GM21529 (cell line): Measurements from ENCODE around the gene FMR1NB.
A peak's percentile ranks its signal among the peaks of the same experiment; 100 is the strongest.

Experiments
- ATAC-seq: cut with Tn5 transposase; IDR thresholded peaks from one replicate; pipeline ENCODE4 v1.9.1; 2021; ENCODE audit not compliant: unreplicated experiment

The FMR1NB gene, protein sequence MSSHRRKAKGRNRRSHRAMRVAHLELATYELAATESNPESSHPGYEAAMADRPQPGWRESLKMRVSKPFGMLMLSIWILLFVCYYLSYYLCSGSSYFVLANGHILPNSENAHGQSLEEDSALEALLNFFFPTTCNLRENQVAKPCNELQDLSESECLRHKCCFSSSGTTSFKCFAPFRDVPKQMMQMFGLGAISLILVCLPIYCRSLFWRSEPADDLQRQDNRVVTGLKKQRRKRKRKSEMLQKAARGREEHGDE

DNA sequence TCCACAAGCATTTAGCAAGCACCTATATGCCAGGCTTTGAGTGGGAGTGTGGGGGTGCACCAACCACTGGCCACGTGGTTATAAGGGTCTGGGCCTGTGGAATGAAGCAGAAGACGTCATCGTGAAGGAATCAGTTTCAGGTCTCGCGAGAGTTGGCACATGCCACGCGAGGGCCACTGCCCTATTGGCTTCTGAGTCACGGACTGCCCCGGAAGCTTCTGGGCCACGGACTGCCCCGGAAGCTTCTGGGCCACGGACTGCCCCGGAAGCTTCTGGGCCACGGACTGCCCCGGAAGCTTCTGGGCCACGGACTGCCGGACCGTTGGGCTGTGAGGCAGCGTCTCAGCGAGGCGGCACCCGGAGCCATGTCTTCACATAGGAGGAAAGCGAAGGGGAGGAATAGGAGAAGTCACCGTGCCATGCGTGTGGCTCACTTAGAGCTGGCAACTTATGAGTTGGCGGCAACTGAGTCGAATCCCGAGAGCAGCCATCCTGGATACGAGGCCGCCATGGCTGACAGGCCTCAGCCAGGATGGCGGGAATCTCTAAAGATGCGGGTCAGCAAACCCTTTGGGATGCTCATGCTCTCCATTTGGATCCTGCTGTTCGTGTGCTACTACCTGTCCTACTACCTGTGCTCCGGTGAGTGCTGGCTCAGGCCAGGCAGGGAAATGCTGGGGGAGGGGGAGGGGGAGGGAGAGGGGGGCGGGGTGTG lies at the start of gene FMR1NB:
Gene FMR1NB (plus strand): TSS at position 300 of the 715 bp plus-strand sequence. CDS start 66 bp downstream, at position 366.
- ATAC-seq = no peak

DNA sequence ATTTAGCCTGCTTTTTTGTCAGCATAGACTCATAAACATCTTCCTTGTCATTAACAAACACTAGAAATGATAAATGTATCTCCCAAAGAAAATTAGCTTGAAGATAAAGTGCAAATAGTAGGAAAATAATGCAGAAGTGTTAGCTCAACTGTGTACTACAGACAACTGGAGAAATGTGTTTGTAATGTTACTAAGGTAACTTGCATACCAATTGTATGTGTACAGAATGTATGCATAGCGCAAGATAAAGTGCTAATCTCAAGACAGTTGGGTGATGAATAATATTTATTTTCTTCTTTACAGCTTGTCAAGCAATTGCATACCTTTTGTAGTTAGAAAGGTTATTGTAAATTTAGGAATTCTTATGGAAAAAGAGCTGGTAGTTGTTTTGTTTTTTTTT lies 47.3 kb upstream of the FMR1NB start:
- ATAC-seq = no peak

DNA sequence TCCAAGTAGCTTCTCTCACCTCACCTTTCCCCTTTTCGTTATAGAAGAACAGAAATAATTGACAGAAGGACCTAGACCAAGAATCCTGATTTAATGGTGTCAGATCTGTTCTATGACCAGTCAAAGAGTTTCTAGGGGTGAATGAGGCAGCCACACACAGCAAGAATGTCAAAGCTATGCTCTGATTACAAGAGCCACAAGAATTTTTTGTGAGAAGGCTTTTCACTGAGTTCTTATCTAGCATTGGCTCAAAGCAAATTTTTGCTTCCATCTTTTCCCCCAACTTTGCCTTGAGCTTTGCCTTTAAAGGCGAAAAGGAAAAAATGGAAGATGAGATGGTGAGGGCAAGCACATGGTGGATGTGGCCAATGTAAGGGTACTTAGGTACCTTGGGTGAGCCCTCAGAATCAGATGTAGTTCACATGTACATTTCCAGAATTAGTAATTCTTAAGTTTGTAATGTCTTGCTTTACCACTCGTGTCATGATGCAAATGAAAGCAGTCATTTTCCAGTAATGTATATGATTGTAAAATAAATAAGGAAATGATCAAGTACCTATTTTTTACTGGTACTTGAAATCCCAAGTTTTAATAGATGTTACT lies 45.9 kb upstream of the FMR1NB start:
- ATAC-seq = no peak

DNA sequence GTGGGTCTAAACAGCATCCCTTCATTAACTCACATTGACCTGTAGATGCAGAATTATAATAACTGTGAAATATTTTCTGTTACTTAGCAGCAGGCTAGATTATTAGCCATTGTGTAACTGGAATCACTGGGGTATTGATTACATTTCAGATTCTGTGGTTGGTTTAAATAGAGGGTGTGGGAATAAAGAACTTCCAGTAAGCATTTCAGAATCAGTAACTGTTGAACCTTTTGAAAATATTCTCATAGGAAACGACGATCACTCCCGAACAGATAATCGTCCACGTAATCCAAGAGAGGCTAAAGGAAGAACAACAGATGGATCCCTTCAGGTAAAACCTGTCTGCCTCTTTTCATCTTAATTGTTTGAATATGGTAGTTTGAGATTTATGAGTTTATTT lies 35.9 kb upstream of the FMR1NB start:
- ATAC-seq = no peak

DNA sequence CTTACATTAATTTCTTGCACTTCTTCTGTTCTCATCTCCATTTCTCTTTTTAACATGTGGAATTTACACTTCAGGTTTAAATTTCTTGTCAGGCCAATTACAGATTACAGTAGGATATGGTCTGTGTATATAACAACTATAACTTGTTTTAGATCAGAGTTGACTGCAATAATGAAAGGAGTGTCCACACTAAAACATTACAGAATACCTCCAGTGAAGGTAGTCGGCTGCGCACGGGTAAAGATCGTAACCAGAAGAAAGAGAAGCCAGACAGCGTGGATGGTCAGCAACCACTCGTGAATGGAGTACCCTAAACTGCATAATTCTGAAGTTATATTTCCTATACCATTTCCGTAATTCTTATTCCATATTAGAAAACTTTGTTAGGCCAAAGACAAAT lies 32.6 kb upstream of the FMR1NB start:
- no peak for ATAC-seq

DNA sequence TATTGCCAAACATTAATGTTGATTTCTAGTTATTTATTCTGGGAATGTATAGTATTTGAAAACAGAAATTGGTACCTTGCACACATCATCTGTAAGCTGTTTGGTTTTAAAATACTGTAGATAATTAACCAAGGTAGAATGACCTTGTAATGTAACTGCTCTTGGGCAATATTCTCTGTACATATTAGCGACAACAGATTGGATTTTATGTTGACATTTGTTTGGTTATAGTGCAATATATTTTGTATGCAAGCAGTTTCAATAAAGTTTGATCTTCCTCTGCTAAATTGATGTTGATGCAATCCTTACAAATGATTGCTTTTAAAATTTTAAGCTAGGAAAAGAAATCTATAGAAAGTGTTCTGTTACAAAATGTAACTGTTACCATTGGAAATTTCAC lies 30.8 kb upstream of the FMR1NB start:
- ATAC-seq = no peak

DNA sequence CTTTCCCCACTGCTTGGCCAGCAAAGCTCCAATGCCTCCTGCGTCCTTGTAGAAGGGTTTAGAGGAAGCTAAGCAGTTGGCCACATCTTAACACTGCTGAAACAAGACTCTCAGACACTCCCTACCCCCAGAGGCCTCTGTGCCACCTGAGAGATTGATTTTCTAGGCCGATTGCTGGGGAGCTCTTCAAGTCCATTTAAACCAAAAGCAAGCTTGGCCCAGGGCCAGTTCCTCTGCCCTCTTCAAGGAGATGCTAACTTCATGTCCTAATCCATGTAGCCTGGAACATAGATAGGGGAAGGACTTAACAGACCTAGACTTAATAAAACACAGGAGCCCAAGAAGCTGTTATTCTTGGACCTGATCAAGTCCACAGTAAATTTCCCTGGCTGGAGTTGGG lies 27.2 kb upstream of the FMR1NB start:
- ATAC-seq = no peak

DNA sequence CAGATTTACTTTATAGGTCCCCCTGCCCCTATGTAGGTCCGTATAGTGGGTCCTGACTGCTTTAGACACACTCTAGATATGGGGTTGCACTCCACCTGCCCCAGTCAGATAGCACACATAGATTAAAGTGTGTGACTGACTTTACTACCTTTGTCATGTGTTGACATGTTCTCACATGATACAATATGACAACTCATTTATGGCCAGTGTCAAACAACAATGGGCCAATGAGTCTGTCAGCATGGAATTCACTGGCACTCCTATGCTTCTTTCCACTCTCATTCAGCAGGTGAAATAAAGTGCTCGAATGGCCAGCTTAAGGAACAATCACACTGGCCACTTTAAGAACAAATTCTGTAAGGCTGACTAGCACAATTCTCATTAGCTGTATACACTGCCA lies 23.8 kb upstream of the FMR1NB start:
- no peak for ATAC-seq

DNA sequence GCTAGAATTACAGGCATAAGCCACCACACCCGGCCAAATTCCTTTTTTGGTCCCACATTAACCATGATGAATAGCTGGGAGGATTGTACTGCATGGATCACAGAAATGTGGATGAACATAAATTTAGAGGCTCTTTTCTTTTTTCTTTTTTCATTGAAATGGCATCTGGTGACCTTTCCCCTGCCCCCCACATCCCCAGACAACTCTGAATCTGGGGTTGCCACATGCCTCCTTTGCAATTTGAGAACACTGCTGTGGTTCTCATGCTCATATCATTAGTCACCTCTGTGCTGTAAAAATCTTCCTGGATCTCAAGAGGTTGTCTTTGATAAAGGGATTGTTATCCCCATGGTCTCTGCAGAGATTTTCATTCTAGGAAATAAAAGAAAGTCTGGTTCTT lies 22.8 kb upstream of the FMR1NB start:
- ATAC-seq = no peak

DNA sequence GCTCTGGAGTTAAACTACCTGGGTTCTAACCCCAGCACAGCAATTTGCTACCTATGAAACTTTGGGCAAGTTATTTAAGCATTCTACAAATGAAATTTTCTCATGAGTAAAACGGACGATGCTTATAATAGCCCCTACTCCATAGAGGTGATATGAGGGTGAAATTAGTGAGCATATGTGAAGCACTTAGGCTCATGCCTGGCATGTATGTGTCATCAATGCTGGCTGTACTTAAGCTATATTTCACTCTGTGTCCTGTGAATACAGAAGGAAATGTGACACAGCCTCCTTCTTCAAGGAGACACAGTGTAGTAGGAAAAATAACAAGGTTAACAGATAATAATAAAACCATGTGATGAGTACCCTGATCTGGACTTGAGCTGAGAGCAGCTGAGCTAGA lies 20.4 kb upstream of the FMR1NB start:
- no peak for ATAC-seq

DNA sequence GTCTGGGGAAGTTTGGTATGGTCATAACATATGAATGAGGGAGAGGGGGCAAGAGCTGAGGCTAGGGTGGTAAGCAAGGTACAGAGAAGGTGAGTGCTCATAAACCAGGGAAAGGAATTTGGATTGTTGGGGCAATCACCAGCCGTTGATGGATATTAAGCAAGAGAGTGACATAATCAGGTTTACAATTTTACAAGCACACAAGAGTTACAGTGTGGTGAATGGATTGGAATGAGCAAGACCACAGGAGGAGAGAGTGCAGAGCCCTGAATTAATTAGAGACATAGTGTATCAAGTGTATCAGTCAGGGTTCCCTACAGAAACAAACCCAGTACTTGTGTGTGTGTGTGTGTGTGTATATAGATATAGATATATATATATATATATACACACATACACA lies 18.7 kb upstream of the FMR1NB start:
- no peak for ATAC-seq

DNA sequence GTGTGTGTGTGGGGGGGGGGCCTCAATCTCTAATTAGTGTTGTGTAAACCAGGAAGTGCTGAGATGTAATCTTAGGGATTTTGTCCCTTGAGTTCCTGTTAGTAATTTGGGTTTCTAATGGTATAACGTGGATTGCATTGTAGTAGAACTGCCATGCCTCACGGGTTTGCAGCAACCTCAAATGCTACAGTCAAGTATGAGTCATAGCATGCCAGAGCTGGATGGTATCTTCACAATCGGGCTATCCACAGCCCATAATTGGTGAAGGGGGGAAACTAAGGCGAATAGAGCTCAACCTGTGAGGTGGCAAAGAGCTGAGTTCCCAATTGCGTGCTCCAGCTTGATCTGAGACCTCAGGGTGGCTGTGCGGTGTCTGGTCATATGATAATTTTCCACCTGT lies 2.2 kb upstream of the FMR1NB start:
- ATAC-seq = no peak

DNA sequence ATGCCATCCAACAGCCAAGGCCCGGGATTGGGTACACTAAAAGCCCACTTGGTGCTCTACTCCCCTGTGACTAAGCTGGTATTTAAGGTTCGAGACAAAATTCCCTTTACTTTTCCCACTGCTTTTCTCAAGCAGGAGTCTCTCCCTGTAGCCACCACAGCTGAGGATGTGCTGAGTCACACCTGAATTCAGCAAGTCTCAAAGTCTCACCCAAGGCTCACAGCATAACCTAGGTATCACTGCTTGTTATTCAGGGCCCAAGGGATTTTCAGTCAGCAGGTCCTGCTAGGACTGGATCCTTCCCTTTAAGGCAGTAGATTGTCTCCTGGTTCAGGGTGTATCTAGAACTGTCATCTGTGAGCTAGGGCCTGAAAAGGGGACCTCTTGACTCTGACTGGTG lies 39.2 kb downstream of the FMR1NB start:
- no peak for ATAC-seq

DNA sequence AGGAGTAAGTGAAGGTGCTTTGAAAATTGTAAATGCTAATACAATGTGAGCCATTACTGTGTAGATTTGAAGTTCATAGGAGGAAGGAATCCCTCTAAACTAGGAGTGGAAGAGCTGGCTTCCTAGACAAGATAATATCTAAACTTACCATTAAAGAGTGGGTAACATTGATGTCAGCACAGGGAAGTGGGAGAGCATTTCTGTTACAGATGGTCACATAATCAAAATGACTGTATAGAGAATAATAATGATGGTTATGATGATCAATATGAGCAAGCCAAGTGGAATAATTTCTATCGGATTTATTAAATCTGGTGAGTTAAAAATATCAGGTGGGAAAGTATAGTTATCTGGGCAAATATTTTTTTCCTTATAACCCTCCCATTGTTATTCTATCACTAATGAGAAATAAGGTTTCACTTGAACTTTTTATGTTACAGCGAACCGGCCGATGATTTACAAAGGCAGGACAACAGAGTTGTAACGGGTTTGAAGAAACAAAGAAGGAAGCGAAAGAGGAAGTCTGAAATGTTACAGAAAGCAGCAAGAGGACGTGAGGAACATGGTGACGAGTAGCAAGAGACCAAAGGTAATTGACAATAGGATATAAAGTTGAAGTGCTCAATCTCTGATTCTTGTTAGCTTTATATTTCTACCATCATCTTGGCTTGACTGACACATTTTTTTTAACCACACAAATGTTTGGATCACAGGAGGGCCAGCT lies 43.5 kb downstream of the FMR1NB start:
- peak; percentile 85 for ATAC-seq

DNA sequence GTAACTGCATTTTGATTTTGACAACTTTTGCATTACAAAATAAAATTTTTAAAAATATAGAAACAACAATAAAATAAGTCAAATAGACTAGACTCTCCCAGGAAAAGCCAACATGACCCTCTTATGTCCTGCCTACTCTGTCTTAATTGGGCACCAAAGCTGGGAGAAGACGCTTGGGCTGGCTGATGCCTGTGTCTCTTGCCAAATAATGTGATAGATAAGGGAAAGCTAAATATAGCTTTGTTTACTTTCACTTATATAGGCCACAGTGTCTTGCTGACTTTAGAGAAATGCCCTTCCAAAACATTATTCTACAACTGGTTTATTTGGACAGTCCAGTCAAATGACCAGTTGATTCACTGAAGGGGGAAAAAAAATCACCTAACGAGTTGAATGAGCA lies 54.2 kb downstream of the FMR1NB start:
- no peak for ATAC-seq

DNA sequence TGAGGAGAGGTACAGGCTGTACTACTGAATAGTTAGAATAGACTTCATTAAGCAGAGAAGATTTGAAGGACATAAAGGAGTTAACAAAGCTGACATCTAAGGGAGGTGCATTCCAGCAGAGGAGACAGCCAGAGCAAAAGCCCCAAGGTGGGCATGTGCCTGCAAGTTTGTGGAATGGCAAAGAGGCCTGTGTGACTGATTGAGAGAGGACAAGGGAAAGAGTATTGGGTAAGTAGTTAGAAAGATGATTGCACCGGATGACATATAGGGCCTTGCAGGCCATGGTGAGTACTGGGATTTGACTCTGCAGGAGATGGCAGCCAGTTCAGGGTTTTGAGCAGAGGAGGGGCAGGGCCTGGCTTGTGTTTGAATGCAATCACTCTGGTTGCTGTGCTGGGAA lies 55.9 kb downstream of the FMR1NB start:
- ATAC-seq = no peak

DNA sequence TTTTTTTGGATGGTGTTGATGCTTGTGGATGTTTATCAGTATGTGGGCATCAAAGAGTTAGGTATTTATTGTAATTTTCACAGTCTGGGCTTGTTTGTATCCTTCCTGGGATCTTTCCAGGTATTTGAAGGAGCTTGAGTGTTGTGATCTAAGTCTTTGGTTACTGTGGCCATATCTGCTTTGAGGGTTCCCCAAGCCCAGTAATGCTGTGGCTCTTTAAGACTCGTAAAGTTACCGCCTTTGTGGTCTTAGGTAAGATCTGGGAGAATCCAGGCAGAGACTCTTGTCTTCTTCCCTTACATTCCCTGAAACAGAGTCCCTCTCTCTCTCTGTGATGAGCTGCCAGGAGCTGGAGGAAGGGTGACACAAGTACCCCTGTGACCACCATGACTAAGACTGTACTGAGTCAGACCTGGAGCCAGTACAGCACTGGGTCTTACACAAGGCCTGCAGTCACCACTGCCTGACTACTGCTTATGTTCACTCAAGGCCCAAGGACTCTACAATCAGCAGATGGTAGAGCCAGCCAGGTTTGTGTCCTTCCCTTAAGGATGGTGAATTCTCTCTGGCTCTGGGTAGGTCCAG lies 62.2 kb downstream of the FMR1NB start:
- no peak for ATAC-seq

DNA sequence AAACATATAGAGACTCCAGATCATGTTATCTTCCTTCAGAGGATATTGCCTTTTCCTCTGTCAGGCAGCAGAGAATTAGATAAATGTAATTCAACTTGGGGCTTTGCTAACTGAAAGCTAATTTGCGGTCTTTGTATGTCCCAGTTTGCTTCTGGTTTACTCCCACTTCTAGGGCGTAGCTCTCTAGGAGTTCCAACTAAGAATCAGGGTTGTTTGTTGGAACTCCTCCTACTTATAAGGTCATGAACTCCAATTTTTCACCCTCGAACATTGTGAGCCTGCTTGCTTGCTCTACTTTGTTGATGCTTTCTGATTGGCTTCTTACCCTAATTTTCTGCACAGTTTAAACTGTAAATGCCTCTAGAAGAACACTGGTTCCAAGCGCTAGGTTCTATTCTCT lies 66.1 kb downstream of the FMR1NB start:
- no peak for ATAC-seq

DNA sequence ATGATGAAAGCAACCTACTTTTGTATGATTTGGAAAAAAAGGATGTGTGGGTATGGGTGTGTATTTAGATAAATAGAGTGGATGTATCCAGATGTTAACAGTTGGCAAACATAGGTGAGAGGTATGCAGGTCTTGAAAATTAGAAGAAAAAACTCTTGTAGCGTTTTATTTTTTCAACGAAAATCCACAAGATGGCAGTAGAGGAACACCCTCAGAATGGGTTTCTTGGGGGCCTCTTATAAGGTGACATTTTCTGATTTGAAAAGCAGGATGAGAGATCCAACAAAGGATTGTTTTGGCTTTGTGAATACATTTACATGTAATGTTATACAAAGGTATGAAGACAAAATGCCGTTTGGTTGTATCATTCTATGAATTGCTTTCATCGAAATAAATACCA lies 68.3 kb downstream of the FMR1NB start:
- ATAC-seq = peak; percentile 74

DNA sequence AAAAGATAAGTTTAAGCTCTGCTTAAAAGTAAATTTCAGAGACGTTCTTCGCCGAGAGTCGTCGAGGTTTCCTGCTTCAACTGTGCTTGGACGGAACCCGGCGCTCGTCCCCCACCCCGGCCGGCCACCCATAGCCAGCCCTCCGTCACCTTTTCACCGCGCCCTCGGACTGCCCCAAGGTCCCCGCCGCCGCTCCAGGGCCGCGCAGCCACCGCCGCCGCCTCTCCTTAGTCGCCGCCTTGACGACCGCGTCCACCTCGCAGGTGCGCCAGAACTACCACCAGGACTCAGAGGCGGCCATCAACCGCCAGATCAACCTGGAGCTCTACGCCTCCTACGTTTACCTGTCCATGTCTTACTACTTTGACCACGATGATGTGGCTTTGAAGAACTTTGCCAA lies 70.8 kb downstream of the FMR1NB start:
- no peak for ATAC-seq

DNA sequence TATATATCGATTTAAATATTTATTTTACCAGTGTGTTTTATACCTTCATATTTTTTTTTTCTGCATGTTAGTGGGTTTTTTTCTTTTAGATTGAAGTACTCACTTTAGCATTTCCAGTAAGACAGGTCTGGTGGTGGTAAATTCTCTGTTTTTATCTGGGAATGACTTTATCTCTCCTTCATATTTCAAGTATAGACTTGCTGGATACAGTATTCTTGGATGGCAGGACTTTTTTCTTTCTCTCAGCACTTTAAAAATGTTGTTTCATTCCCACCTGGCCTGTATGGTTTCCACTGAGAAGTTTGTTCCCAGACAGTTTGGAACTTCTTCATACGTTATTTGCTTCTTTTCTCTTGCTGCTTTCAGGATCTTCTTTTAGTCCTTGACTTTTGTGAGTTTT lies 86.1 kb downstream of the FMR1NB start:
- ATAC-seq = no peak
